Hematopoietic multipotent progenitor cell (in vitro differentiated cells): ENCODE data around the gene TGFBR3L. TPM values are rescaled to one million over a fixed set of nuclear protein-coding genes. Genes with fewer than 3 reads are reported as not detected.
"Not testable (repeated sequence)": the region's sequence is repeated elsewhere in the genome, so short reads cannot be mapped to it uniquely, and the experiment has no call there.

Experiments
- DNase-seq, 3 donors: peaks; one replicate each; pipeline ENCODE4 v3.0.0-alpha.2; 2011 to 2015; ENCODE audit warnings: low read depth in 2 of 3, low spot score in 2 of 3
- total RNA-seq: library from RNA; depleted of rRNA; stranded (reverse); fragments of >200 nt; gene quantifications from one replicate; pipeline ENCODE4 v1.2.3, GENCODE V29; 2012

TGFBR3L gene
- total RNA-seq, 1 donor, result not detected

GRCh38 chr19:7926727-7927604 lies 12.3 kb downstream of the TGFBR3L start:
- DNase-seq, result no peak

GRCh38 chr19:7927605-7928333 lies 13.1 kb downstream of the TGFBR3L start:
- no peak for DNase-seq

DNA sequence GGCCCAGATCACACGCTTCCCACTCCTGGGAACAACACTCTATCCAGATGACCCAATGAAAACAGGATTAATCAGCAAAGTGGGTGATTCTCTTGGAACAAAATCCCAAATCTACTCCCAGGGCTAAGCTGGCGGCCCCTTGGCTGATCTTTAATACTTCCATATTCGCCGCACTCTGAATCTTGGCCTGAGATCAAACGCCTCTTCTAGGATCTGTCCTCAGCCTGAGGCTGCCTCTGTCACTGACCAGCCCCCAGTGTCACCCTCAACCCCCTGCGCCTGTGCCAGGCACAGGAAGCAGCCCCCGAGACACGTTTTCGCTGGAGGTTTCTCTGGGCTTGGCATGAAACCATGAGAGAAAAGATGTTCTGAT lies 13.7 kb downstream of the TGFBR3L start:
- no peak for DNase-seq

DNA sequence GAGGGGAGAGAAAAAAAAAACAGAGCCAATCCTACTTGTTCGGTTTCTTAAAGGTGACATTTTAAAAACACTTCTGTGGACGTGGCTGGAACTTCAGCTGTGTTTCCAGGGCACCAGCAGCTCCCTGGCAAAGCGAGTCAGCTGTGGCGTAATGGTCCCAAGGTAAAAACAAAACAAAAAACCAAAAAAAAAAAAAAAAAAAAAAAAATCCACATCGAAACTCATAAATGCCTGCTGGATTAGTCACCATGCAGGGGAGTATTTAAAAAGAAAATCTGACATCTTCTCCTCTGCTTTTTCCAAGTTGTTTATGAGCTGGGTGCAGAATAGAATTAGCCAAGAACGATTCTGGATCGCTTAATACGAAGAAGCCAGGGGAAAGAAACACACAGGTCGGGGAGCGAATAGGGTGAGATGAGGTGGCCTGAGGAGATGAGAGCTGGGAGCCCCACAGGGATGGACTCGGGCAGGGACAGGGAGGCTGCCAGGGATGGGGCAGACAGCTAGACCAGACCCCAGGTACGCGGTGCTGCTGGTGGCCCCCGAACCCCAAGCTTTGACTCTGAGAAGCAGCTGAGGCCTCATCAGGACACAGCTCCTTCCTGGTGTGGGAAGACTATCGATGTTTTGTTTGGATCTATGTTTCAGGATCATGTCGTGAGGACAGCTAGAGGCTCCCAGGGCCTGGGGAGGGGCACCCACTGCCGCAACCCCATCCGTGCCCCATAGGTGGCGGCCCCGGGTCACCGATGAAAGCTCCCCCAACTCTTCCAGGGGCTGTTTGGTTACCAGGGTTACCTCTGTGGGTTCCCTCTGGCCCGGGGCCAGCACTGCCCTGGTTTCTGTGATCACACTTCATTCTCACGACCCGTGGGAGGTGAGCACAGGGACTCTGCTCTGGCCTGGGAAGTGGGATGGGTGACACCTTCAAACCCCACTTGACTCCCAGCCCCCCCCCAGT lies 14.4 kb downstream of the TGFBR3L start:
- DNase-seq, result peak in 2 of 3 donors; percentile 92 to 95

DNA sequence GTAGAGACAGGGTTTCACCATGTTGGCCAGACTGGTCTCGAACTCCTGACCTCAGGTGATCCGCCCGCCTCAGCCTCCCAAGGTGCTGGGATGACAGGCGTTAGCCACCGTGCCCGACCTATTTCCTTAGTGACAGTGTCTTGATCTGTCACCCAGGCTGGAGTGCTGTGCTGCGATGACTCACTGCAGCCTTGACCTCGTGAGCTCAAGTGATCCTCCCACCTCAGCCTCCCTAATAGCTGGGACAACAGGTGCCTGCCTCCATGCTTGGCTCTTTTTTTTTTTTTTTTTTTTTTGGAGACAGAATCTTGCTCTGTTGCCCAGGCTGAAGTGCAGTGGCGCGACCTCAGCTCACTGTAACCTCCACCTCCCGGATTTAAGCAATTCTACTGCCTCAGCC lies 15.4 kb downstream of the TGFBR3L start:
- not testable (repeated sequence) for DNase-seq

GRCh38 chr19:7930765-7931164 lies 16.1 kb downstream of the TGFBR3L start:
- no peak for DNase-seq

DNA sequence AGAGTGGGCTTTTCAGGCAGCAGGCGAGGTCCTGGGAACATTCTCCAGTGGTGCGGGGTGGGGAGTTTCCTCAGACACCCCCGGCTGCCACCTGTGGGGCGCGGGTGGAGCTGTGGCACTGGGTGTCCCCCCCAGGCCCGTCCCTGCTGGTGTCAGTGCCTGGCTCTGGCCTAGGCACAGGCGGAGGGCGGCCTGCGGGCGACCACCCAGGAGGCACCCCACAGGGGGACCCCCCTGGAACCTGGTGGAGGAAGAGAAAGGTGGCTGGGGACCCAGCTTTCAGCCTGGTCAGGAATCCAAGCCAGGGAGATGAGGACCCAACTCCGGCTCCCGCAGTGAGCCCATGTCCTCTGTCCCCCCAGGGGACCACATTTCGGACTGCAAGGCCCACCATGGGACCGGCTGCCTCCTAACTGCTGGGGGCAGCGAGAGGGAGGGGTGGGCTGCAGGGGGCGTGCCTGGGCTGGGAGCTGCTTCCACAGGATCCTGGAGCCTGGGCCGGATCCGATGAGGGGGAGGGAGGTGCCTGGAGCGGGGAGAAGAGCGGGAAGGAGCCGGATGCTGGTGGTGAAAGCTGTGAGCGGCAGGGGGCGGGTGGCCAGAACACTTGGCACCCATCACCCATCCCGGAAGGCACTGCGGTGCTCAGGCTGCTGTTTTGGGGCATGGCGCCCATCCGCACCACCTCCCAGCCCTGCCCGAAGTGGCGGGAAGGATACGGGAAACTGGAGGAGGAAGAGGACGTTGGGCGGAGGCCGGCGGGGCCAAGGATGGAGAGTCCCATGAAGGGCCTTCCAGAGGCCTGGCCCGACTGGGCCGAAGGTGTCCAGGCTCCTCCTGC lies 16.8 kb downstream of the TGFBR3L start:
- DNase-seq, result no peak

- no peak for DNase-seq
Observed at GRCh38 chr19:7932276-7932929, 17.8 kb downstream of the TGFBR3L start.

- DNase-seq, result no peak
Observed at GRCh38 chr19:7932930-7933300, 18.3 kb downstream of the TGFBR3L start.

GRCh38 chr19:7933411-7933810 lies 18.8 kb downstream of the TGFBR3L start:
- DNase-seq, result no peak

DNA sequence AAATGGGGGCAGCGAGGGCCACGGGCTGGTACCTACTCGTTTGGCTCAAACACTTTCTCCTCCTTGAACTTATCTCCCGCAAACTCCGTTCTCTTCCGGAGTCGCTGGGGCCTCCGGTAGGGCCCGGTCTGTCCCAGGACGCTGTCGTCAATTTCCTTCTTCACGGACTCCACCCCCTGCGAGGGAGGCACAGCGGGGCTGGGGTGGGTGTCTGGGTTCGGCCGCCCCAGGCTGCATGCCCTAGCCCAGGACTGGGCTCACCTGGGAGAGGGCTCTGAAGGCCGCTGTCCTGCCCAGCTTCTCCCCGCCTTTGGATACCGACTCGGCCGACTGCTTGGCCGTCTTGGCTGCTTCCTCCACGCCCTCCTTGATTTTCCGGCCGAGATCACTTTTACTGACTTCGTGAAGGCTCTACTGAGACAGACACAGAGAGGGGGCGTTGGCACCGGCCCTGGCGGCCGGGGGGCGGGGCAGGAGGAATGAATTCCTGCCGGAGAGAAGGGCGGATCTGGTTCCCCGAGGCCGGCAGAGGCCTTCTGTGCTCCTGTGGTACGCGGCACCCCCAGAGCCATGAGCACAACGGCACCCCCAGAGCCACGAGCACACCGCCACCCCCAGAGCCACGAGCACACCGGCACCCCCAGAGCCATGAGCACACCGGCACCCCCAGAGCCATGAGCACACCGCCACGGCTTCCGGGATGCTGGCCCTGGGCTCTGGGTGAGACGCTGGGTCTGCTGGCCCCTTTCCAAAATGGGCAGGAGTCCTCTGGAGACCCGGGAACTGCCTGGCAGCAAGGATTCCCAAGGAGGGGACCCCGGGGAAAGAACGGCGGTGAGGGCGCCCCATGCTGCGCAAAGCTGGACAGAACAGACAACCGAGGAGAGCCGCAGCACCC lies 19.4 kb downstream of the TGFBR3L start:
- DNase-seq, result no peak

DNA sequence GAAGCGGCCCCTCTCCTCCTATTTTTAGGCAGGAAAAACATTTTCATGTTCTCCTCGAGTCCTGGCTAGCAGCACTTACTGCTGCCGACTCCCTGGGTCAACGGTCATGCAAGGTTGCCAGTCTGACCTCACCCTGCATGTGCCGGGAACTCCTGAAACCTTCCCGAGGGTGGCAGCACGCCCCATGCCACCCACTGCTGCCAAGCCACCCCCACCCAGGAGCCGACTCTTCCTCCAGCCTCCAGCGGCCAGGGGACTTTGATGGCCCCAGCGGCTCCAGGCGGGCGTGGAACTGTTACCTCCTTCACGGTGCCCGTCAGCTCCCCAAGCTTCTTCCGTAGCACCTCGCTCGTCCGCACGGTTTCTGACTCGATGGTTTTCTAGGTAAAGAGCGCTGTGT lies 20.1 kb downstream of the TGFBR3L start:
- DNase-seq, result no peak

DNA sequence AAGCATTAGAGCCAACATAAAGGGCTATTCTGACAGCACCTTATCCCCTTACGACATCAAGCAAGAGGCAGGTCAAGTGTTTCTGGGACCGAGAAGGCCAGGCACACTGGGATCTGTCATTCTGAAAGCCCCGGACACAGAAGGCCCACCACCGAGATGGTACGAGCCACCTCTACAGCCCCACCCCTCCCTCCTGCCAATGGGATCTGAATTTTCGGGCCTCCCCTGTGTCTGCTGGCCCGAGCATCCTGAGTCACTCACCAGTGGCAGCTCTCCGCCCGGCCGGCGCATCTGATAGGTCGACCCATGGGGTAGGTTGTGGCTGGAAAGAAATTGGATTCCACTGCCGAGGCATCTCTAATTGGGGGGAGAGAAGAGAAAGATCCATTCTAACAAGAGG lies 26.2 kb downstream of the TGFBR3L start:
- no peak for DNase-seq

DNA sequence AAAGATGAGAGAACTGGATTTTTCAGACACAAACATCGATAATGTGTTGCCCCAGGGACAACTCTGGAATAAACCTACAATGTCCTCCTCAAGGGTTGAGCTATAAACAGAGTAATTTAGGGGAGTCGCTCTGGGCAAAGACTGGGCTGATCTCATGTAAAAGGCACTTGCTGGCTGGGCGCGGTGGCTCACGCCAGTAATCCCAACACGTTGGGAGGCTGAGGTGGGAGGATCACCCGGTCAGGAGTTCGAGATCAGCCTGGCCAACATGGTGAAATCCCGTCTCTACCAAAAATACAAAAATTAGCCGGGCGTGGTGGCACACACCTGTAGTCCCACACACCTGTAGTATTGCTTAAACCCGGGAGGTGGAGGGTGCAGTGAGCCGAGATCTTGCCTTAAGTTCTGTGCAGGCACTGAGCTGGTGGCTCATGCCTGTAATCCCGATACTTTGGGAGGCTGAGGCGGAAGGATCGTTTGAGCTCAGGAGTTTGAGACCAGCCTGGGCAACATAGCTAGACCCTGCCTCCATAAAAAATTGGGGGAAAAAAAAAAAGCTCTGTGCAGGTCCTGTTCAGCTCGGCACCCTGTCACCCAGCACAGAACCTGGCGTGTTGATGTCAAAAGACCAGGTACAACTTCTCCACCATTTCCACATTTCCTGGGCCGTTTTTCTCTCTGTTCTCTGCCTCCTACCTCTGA lies 27.4 kb downstream of the TGFBR3L start:
- no peak for DNase-seq

- no peak for DNase-seq
Observed at GRCh38 chr19:7942981-7943443, 28.4 kb downstream of the TGFBR3L start.

DNA sequence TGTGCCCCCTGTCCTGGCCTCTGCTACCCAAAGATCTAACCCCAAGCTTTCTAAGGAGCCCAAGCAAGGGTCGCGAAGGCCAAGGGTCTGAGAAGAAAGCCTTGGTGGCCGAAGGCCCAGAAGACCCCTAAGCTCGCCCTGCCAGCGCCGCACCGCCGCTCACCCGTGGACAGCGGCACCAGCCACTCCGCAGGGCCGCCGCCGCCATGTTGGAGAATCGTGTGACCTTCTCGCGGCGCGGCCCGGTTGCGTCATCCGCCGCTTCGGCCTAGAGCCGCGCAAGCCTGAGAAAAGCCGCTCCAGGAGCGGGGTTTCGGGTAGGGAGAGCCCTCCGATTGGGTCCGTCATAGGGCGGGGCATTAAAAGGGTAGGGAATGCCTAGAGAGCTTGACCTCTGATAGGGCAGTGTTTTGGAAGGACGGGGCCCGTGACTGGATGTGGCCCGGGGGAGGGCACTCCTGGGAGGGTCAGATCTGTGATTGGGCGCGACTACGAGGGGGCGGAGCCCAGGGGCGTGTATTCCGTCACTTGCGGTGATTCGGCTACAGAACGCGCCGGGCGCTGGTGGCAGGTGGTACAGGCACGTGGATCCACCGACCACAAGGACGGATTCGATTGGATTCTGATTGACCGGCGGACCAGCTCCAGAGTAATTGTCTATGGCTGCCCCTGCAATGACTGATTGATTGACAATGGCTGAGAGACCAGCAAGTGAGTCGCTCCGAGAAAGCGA lies 29.0 kb downstream of the TGFBR3L start, which contains the start of gene TIMM44:
TSS of gene TIMM44 (minus strand) at position 223 of the 733 bp plus-strand sequence. CDS start at position 208, 15 bp downstream.
- DNase-seq, result peak; percentile 91 to 100 (median 99)
